ENCODE measurements around the gene IL10RA. TPM values are rescaled to one million over a fixed set of nuclear protein-coding genes. Genes with fewer than 3 reads are reported as not detected.

Gene IL10RA
- total RNA-seq, 1 donor from 2014 or later, result not detected

GRCh38 chr11:117949062-117949461 is 37.1 kb upstream of the IL10RA start:
- H3K36me3 ChIP-seq (ENCODE audit: control insufficient read depth, insufficient read depth, low read length), result no peaks in the 10 kb centered on the region
- FAIRE-seq (no peak), DNase-seq (ENCODE audit: low read depth) (no peak)
- TF ChIP-seq, protein P1, sequence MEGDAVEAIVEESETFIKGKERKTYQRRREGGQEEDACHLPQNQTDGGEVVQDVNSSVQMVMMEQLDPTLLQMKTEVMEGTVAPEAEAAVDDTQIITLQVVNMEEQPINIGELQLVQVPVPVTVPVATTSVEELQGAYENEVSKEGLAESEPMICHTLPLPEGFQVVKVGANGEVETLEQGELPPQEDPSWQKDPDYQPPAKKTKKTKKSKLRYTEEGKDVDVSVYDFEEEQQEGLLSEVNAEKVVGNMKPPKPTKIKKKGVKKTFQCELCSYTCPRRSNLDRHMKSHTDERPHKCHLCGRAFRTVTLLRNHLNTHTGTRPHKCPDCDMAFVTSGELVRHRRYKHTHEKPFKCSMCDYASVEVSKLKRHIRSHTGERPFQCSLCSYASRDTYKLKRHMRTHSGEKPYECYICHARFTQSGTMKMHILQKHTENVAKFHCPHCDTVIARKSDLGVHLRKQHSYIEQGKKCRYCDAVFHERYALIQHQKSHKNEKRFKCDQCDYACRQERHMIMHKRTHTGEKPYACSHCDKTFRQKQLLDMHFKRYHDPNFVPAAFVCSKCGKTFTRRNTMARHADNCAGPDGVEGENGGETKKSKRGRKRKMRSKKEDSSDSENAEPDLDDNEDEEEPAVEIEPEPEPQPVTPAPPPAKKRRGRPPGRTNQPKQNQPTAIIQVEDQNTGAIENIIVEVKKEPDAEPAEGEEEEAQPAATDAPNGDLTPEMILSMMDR (IDR thresholded peaks at IDR 0.05; ENCODE audit: insufficient read depth, low read length, severe bottlenecking), result no peak
- H3K27me3 ChIP-seq (ENCODE audit: control insufficient read depth, insufficient read depth, low read length), result peaks cover 2% of the 10 kb centered on the region
- H3K4me3 ChIP-seq (ENCODE audit: low read depth, low read length), result no peak overlapping the region

GRCh38 chr11:117950301-117950700 is 35.9 kb upstream of the IL10RA start:
- Histone ChIP-seq H3K36me3 (ENCODE audit: control insufficient read depth, insufficient read depth, low read length) (no peaks in the 10 kb centered on the region), H3K27me3 (ENCODE audit: control insufficient read depth, insufficient read depth, low read length) (peaks cover 2% of the 10 kb centered on the region), H3K4me3 (ENCODE audit: low read depth, low read length) (no peak overlapping the region)
- TF ChIP-seq, protein P1 (IDR thresholded peaks at IDR 0.05; ENCODE audit: insufficient read depth, low read length, severe bottlenecking), result peak; percentile 35
- no peak for DNase-seq (ENCODE audit: low read depth)
- FAIRE-seq, result no peak

DNA sequence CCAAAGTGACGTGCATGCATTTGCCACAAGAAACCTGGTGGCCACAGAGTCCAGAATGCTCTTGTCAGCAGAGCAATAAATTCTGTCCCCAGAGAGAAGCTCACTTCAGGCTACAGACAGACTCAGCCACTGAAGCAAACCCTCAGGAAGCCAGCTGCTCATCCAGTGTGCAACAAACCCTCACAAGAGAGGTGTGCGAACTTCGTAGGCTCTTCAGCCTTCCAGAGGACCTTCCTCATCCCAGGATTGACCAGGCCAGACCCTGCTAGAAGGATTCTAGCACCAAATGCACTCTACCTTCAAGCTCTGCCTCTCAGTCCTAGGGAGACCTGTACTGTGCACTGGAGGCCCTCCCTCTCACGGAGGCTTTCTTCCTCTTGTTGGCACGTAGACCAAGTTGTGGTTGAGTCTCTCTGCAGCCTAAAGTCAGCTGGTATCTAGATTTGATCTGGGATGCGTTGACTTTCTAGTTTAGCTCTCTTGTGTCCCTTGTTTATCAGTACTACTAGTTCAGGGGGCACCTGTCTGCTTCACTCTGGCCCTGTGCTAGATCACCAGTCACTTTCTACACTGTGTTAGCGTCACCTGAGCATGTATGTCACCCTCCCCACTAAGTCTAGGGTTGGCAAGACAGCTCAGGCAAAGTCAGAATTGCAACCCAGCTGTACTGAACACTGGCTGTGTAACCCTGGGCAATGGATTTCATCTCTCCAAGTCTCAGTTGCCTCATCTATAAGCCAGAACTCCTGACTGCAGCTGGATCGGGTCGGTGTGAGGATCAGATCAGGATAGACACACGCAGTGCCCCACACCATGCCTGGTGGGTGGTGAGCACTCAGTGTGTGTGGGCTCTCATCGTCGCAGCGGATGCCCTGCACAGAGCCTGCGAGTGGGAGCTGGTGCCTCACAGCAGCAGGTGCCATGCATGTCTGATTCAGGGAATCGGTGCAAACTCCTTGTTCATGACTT is 34.9 kb upstream of the IL10RA start:
- DNase-seq (ENCODE audit: low read depth) (no peak), FAIRE-seq (no peak)
- Histone ChIP-seq H3K4me3 (ENCODE audit: low read depth, low read length) (no peak overlapping the region), H3K36me3 (ENCODE audit: control insufficient read depth, insufficient read depth, low read length) (no peaks in the 10 kb centered on the region), H3K27me3 (ENCODE audit: control insufficient read depth, insufficient read depth, low read length) (peaks cover 2% of the 10 kb centered on the region)
- TF ChIP-seq, protein P1 (IDR thresholded peaks at IDR 0.05; ENCODE audit: insufficient read depth, low read length, severe bottlenecking), result no peak

DNA sequence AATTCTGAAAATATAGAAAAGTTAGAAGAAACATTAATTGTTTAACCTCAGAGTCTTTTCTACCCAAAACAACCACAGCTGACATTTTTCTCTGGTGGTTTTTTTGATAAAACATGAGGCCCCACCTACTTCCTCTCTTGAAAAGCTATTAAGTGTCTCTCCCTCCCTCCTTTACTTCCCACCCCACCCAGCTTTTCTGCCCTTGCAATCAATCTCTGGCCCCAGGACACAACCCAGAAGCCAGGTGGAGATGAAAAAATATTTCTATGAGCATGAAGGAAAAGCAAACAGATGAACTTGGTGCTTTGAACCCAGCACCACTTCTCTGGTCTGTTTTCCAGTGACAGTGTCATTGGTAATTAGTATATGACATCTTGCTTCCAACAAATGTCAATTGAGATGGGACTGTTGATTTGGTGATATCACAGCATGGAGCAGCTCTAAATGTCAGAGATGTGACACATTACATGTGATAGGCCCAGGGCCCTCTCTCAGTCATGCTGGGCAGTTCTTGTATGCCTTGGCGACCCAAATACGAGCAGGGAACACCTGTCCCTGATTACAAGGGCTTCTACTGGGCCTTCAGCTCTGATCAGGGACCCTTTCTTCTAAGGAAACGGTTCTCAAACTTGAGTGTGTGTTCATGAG is 33.0 kb upstream of the IL10RA start:
- DNase-seq (ENCODE audit: low read depth), result no peak
- H3K36me3 ChIP-seq (ENCODE audit: control insufficient read depth, insufficient read depth, low read length), result no peaks in the 10 kb centered on the region
- no peak for FAIRE-seq
- TF ChIP-seq, protein P1 (IDR thresholded peaks at IDR 0.05; ENCODE audit: insufficient read depth, low read length, severe bottlenecking), result no peak
- H3K27me3 ChIP-seq (ENCODE audit: control insufficient read depth, insufficient read depth, low read length), result peaks cover 5% of the 10 kb centered on the region
- no peak overlapping the region for H3K4me3 ChIP-seq (ENCODE audit: low read depth, low read length)

- no peak overlapping the region for H3K4me3 ChIP-seq (ENCODE audit: low read depth, low read length)
These were observed 27.2 kb upstream of the IL10RA start for GRCh38 chr11:117958949-117959348.

More at GRCh38 chr11:117958949-117959348, 27.2 kb upstream of the IL10RA start:
- no peak for DNase-seq (ENCODE audit: low read depth)
- Histone ChIP-seq H3K36me3 (ENCODE audit: control insufficient read depth, insufficient read depth, low read length) (no peaks in the 10 kb centered on the region), H3K27me3 (ENCODE audit: control insufficient read depth, insufficient read depth, low read length) (peaks cover 3% of the 10 kb centered on the region)
- FAIRE-seq, result no peak
- TF ChIP-seq, protein P1 (IDR thresholded peaks at IDR 0.05; ENCODE audit: insufficient read depth, low read length, severe bottlenecking), result no peak

Measured in bronchial epithelial cell (primary cell).